ENCODE results near the gene ZNF672. TPM values are rescaled to one million over a fixed set of nuclear protein-coding genes. Genes with fewer than 3 reads are reported as not detected.
A peak's percentile ranks its signal among the peaks of the same experiment; 100 is the strongest.

ZNF672 gene
- total RNA-seq, 1 experiment from 2014 or later = 35.8 TPM

- TF ChIP-seq CTCF (IDR thresholded peaks at IDR 0.05; ENCODE audit: unreplicated experiment) = no peak
- BruUV-seq (replicated peaks) = no TSS peak
- Mint-ChIP-seq H3K9me3 (ENCODE audit: unreplicated experiment) (no peaks in the 10 kb centered on the region), H3K4me1 (ENCODE audit: insufficient read depth, unreplicated experiment) (peaks cover 29% of the 10 kb centered on the region), H3K27ac (ENCODE audit: low read depth, unreplicated experiment) (no peak overlapping the region), H3K4me3 (ENCODE audit: unreplicated experiment) (no peak overlapping the region), H3K36me3 (ENCODE audit: insufficient read depth, unreplicated experiment) (peaks cover 70% of the 10 kb centered on the region), H3K27me3 (ENCODE audit: insufficient read depth, unreplicated experiment) (no peaks in the 10 kb centered on the region)
- CTCF ChIA-PET = interaction anchor here (0.7 to 1.0 kb wide), 3 partner anchors 11 to 192 kb away, joined by 3 read pairs; no protein-coding TSS in a partner anchor
- intact Hi-C loops (cut with micrococcal nuclease) = no loop called here
- DNase-seq (ENCODE audit: unreplicated experiment) = no peak
- POLR2A ChIA-PET = interaction anchor here (0.7 kb wide), 1 partner anchor 662 kb away, joined by 3 read pairs; no protein-coding TSS in a partner anchor
Observed at GRCh38 chr1:248814351-248814750, 23.7 kb upstream of the ZNF672 start.

- no peak overlapping the region for H3K27ac Mint-ChIP-seq (ENCODE audit: low read depth, unreplicated experiment)
- peaks cover 81% of the 10 kb centered on the region for H3K36me3 Mint-ChIP-seq (ENCODE audit: insufficient read depth, unreplicated experiment)
- intact Hi-C loops (cut with micrococcal nuclease) = no loop called here
- H3K27me3 Mint-ChIP-seq (ENCODE audit: insufficient read depth, unreplicated experiment) = no peaks in the 10 kb centered on the region
- H3K4me3 Mint-ChIP-seq (ENCODE audit: unreplicated experiment) = no peak overlapping the region
- TF ChIP-seq CTCF (IDR thresholded peaks at IDR 0.05; ENCODE audit: unreplicated experiment) = no peak
- no TSS peak for BruUV-seq (replicated peaks)
- peaks cover 25% of the 10 kb centered on the region for H3K4me1 Mint-ChIP-seq (ENCODE audit: insufficient read depth, unreplicated experiment)
- CTCF ChIA-PET = interaction anchor here (0.7 to 1.2 kb wide), 4 partner anchors 9 to 195 kb away, joined by 3 to 6 read pairs (median 4); no protein-coding TSS in a partner anchor
- POLR2A ChIA-PET = no interaction called here
- DNase-seq (ENCODE audit: unreplicated experiment) = no peak
- H3K9me3 Mint-ChIP-seq (ENCODE audit: unreplicated experiment) = no peaks in the 10 kb centered on the region
Observed at GRCh38 chr1:248815407-248816034, 22.5 kb upstream of the ZNF672 start.

- DNase-seq (ENCODE audit: unreplicated experiment) = no peak
- POLR2A ChIA-PET = no interaction called here
- H3K4me1 Mint-ChIP-seq (ENCODE audit: insufficient read depth, unreplicated experiment) = peaks cover 25% of the 10 kb centered on the region
- no peak overlapping the region for H3K4me3 Mint-ChIP-seq (ENCODE audit: unreplicated experiment)
- peak overlapping the region; percentile 57 for H3K27ac Mint-ChIP-seq (ENCODE audit: low read depth, unreplicated experiment)
- H3K36me3 Mint-ChIP-seq (ENCODE audit: insufficient read depth, unreplicated experiment) = peaks cover 81% of the 10 kb centered on the region
- intact Hi-C loops (cut with micrococcal nuclease) = no loop called here
- no peak for TF ChIP-seq CTCF (IDR thresholded peaks at IDR 0.05; ENCODE audit: unreplicated experiment)
- H3K9me3 Mint-ChIP-seq (ENCODE audit: unreplicated experiment) = no peaks in the 10 kb centered on the region
- no TSS peak for BruUV-seq (replicated peaks)
- CTCF ChIA-PET = interaction anchor here (0.6 to 1.2 kb wide), 4 partner anchors 10 to 581 kb away, joined by 3 to 6 read pairs (median 4); no protein-coding TSS in a partner anchor
- H3K27me3 Mint-ChIP-seq (ENCODE audit: insufficient read depth, unreplicated experiment) = no peaks in the 10 kb centered on the region
Observed at GRCh38 chr1:248816042-248816851, 21.8 kb upstream of the ZNF672 start.

- no peak overlapping the region for H3K4me3 Mint-ChIP-seq (ENCODE audit: unreplicated experiment)
- H3K27me3 Mint-ChIP-seq (ENCODE audit: insufficient read depth, unreplicated experiment) = no peaks in the 10 kb centered on the region
- DNase-seq (ENCODE audit: unreplicated experiment) = no peak
- ChIA-PET POLR2A (no interaction called here), CTCF (interaction anchor here (0.6 to 1.2 kb wide), 3 partner anchors 11 to 582 kb away, joined by 3 to 4 read pairs (median 3); no protein-coding TSS in a partner anchor)
- peaks cover 29% of the 10 kb centered on the region for H3K4me1 Mint-ChIP-seq (ENCODE audit: insufficient read depth, unreplicated experiment)
- H3K36me3 Mint-ChIP-seq (ENCODE audit: insufficient read depth, unreplicated experiment) = peaks cover 83% of the 10 kb centered on the region
- no TSS peak for BruUV-seq (replicated peaks)
- no peaks in the 10 kb centered on the region for H3K9me3 Mint-ChIP-seq (ENCODE audit: unreplicated experiment)
- TF ChIP-seq CTCF (IDR thresholded peaks at IDR 0.05; ENCODE audit: unreplicated experiment) = no peak
- intact Hi-C loops (cut with micrococcal nuclease) = no loop called here
- peak overlapping the region; percentile 57 for H3K27ac Mint-ChIP-seq (ENCODE audit: low read depth, unreplicated experiment)
Observed at GRCh38 chr1:248817065-248817464, 21.0 kb upstream of the ZNF672 start.

Measured in MCF 10A (cell line).